ENCODE data around the gene MED15. TPM values are rescaled to one million over a fixed set of nuclear protein-coding genes. Genes with fewer than 3 reads are reported as not detected.

MED15 gene
- polyA plus RNA-seq, 5 donors = 38.1 to 62.5 (median 50.7) TPM

DNA sequence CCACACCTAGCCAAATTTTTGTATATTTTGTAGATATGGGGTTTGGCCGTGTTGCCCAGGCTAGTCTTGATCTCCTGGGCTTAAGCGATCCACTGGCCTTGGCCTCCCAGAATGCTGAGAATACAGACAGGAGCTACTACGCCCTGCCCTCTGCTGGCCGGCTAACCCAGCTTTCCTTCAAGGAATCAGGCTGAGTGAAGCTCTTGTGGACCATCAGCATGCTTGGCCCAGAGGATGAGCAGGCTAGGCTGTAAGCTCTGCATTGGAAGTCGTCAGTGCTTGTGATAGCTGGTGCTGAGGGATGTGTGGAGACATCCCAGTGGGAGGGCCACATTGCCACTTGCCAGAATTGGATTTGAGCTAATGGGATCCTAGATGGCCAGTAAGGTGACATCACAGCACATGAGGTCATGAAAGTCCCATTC is 60.6 kb downstream of the MED15 start:
- DNase-seq = no peak

DNA sequence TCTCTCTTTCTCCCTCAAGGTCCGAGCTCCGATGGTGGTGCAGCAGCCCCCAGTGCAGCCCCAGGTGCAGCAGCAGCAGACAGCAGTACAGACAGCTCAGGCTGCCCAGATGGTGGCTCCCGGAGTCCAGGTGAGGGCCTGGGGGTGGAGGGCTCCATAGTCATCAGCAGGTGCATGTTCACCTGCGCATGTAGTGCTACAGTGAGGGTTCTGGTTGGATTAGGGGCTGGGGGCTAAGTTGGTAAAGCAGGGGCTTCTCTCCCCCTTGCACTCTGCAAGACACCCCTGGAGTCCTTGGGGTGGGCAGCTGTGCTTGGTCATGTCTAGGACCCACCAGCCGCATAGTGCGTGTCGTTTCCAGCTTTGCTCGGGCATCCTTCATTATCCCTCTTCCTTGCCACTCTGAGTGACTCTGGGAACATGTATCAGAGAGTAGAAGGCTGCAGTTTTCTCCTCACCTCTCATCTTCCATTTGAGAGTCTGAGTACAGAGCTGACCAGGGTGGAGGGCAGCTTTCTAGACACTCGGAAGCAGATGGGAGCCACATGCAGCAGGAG is 61.2 kb downstream of the MED15 start:
- no peak for DNase-seq

DNA sequence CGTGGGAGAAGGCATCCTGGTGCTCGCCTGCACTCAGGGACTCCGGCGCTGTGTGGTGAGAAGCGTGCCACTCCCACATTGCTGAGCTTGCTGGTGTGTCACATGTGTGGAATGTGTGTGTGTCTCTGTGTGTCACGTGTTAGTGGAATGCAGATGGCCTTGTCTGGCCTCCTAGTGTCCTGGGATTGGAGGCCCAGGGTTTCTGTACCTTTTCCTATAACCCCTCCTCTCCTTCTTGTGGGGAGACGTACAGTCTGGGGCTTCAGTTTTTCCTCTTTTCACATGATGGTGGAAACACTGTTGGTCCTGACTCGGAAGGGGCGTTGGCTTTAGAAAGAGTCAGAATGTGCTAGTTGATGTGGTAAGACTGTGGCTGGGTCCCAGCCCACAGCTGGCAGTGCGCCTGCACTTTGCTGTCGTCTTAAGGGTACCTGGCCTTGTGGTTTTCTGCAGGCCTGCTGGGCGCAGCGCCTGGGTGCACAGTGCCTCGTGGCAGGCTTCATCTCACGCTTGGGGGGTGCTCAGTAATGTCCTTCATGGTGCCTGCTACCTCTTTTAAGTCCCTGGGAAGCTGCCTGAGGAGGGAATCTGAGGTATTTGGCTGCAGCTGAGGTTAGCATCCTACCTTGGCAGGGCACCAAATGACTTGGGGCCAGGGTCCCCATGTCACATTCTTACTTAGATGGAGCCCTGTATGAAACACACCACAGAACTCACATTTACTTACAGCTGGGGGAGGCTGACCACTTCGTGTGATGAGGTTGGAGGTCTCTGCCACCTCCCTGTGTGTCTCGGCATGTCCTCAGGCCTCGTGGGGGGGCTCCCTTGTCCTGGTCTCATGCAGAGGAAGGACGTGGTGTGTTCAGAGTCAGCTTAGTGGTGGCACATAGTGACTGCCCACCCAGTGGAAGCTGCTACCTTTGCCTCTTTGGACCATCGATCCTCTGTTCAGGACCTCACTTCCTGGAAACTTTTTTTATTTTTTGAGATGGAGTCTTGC is 61.9 kb downstream of the MED15 start:
- no peak for DNase-seq

DNA sequence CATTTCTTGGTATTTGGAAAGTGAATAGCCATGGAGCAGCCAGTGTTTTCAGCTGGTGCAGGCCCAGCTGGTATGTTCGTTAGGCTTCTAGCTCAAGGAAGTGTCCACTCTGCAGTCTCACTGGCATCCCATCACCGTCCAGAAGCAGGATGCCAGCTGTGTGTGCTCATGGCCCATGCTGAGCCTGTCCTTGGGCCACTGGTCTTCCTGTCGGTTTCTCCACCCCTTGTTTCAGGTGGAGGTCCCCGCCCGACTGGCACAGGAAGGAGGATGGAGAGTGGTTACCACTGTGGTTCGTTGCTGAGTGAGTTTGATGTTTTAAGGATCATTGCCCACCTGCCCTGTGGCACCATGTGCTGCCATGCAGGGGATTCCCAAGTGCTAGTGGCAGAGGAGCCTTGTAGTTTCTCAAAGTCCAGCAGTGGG is 63.7 kb downstream of the MED15 start:
- DNase-seq = no peak

DNA sequence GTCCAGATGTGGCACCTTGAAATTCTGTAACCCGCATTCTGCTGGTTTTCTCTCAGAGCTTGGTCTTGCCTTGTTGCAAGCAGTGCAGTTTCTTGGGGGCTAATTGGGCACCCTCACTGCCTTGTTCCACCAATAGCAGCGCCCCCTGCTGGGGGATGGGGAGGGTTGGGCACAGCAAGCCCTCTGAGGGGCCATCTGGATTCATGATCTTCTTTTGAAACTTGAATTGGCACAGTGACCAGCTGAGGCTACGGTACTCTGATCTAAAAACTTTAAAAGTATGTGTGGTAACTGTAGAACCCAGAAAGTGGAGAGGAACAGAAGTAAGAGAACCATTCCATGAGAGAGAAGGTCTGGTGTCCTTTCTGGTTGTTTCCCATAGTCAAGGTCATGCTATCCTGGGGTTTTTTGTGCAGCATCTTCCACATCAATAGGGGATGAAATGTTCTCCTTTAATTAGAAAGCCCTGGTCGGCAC is 64.2 kb downstream of the MED15 start:
- no peak for DNase-seq

DNA sequence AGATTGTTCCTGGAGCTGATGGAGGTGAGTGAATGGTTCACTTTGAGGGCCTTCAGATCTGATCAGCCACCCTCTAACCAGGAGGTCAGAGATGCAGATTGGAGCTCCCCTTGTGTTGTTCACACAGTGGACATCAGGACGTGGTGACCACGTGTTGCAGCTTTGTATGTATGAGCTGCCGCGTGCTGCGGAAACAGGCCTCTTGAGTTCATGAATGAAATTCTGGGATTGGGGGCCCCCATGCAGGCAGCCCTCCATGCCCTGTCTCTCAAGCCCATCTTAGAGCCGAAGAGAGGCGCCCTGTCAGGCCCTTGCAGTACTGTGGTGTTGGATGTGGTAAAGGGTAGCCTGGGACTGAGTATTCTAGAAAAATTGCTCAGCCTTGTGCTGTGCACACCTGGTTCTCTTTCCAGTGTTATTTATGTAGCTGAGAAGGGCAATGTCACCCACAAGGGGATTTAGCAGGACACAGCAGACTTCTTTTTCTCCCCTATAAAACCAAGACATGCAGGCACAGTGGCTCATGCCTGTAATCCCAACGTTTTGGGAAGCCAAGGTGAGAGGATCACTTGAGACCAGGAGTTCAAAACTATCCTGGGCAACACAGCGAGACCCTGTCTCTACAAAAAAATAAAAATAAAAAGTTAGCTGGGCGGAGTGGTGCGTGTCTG is 64.9 kb downstream of the MED15 start:
- no peak for DNase-seq

DNA sequence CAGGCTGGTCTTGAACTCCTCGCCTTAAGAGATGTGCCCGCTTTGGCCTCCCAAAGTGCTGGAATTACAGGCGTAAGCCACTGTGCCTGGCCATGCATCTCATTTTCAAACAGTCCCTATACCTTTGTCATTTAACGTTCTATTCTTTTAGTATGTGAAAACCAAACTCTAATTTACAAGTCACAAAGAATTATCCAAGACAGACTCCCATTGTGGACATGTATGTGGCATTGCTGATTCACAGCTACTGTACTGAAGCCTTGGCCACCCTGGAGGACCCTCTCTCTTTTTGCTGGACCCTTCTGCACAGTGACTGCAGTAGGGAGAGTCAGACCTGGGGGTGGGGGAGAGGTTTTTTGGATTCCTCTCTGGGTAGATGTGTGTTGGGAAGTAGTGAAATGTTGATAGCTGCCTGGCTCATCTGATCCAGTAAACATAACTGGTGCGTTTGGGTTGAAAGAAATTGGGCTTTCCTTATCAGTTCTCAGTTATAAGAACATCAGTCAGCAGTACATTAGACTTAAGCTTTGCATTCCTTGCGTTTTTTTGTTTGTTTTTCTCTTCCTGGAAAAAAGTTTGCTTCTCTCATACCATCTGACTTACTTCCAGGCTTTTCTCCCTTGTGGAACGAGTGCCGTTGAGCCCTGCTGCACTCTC is 65.9 kb downstream of the MED15 start:
- DNase-seq = no peak

DNA sequence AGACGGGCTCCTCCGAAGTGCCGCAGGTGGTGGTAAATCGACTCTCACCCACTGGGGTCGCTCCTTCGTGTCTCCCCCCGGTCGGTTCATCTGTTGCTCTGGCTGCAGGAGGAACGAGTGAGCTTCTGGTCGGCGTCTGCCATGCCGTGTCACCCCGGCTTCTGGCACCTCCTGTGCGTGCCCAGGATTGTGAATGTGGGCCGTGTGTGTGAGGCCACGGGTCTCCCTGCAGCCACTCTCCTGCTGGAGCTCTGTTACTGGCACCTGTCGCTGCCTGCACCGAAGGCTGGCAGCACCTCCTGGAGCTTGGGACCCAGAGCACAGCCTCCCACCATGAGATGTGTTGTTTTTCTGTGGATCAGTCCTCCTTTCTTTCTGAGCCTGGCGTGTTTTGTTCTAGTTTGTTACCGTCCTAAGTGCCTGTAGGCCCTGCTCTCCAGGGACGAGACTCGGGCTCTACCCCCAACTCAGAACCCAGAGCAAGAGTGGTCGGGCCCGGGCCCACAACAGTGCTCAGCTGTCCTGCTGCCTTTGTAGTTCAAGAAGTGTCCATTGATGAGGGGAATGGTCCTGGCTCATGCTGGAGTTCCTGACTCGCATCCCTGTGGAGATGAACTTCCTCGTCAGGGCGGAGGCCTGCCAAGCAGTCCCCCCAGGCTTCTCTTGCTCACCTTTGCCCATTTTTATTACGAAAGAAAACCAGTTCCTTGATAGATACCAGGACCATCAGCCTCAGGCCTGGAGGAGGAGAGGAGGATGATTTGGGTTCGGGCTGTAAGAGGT is 66.6 kb downstream of the MED15 start:
- no peak for DNase-seq

DNA sequence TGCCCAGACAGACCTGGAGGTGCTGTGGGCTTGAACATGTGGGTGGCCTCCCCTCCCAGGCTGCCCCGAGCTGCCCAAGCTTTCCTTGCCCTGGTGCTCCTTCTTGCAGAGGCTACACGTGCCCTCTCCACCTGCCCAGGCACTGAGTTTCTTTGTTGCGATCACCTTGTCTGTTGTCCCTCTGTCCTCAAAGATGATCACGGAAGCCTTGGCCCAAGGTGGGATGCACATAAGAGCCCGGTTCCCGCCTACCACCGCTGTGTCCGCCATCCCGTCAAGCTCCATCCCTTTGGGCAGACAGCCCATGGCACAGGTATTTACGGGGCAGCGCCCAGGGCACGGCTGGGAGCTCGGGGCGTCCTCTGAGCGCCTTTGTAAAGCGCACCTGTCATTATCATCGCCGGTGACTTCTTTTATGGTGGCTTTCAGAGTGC is 67.5 kb downstream of the MED15 start:
- DNase-seq = no peak

DNA sequence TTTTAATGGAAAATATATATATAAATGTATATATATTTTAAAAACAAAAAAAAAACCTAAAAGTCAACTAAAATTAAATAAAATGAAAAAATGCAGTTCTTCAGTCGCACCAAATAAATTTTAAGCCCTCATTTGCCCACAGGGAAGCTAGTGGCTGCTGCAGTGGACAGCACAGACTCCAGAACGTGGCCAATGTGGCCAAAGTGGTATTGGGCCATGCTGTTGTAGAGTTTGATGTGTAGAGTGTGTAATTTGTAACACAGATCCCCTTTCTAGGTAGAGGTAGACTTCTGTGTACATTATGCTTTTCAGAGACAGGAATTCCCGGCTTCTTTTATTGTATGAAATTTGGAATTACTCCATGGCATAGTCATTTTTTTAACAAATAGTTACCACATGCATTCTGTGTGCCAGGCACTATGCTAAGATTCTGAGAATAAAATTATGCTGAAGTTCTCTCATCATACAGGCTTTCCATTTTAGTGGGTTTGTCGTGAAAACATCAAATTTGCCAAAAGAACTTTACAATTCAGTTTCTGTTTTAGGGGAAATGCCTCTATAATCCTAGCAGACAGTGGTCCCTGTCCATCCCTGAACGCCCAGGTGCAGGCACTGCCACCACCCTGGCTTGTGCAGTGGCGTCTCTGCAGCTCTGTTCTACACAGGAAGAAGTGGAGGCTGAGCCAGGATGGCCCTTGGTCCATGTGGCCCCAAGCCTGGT is 68.5 kb downstream of the MED15 start:
- DNase-seq = no peak

DNA sequence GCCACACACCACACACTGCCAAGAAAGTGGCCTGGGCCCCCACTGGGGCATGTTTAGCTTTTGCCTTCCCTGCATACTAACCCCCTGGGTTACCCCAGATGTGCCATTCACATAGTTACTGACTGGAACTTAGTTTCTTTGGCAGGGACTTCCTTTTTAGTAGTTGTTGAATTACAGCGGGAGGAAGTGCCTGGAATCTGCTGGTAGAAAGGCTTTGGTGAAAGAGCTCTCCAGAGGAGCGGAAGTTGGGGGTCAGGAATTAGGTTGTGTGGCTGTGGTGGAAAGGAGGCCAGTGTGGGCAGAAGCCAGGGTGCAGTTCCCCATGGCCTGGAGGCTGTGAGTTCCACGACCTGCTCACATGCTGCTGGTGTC is 69.0 kb downstream of the MED15 start:
- DNase-seq = no peak

DNA sequence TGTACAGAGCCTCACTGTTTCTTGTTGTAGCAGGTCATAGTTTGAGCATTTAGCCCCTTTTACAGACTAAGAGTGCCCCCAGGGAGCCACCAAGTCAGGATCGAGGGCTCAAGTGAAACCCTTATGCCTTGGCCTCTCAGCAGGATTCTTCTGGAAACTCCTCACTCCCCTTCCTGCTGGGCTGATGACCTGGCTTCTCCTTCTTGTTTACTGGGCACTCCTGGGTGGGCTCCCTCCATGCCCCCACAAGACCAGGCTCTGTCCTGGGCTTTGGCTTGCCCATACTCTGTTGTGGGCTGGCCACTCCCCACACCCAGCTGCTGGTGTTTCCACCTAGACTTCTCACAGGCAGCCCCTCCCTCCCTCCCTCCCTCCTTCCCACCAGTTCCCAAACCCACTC is 69.6 kb downstream of the MED15 start:
- no peak for DNase-seq

DNA sequence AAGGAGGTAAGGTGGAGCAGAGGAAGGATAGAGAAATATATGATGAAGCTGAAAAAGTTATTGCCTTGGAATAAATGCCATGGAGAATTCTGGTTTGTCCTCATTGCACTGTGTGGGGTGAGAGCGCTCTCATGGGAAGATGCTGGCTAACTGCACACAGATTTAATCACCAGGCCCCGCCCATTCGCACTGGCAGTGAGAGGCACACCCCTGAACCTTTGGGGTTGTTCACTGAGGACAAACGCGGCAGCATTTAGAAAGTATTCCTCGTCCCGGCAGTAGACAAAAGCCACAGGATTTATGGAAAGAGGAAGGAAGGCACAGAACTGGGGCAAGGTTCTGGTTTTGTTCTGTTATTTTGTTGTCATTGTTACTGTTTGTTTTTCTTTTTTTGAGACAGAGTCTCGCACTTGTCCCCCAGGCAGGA is 70.2 kb downstream of the MED15 start:
- DNase-seq = no peak

DNA sequence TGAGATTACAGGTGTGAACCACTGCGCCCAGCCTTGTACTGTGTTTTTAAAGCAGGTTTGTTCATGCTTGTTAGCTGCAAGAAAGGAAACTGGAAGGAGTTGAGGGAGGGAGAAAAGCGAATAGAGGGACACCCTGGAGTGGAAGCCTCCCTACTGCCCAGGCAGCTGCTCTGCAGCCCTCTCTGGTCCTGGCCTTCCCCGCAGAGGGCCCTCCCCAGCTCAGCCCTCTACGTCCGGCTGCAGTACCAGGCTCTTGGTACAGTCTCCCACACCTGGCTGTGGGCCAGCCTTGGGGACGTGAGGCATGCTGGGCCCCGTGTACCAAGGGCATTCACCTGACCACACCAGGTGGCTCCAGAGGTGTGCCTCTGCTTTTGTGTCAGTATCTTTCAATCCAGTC is 70.8 kb downstream of the MED15 start:
- DNase-seq = no peak

DNA sequence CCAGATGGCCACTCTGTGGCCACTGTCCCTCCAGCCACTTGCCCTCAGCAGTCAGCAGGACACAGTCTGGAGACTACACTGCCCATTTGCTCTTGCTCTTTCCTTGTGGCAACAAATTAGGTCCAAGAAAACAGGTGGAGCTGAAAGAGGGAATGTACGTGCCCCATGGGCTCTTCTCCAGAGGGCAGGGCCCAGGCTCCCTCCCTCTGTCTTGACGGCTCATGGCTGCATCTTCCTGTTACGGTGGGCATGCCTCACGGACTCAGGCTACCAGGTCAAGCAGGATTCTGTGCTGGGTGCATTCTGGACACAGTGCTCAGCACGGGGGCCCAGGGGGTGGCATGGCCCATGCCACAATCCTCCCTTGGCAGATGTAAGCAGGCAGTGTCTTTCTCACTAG is 71.3 kb downstream of the MED15 start:
- DNase-seq = no peak

DNA sequence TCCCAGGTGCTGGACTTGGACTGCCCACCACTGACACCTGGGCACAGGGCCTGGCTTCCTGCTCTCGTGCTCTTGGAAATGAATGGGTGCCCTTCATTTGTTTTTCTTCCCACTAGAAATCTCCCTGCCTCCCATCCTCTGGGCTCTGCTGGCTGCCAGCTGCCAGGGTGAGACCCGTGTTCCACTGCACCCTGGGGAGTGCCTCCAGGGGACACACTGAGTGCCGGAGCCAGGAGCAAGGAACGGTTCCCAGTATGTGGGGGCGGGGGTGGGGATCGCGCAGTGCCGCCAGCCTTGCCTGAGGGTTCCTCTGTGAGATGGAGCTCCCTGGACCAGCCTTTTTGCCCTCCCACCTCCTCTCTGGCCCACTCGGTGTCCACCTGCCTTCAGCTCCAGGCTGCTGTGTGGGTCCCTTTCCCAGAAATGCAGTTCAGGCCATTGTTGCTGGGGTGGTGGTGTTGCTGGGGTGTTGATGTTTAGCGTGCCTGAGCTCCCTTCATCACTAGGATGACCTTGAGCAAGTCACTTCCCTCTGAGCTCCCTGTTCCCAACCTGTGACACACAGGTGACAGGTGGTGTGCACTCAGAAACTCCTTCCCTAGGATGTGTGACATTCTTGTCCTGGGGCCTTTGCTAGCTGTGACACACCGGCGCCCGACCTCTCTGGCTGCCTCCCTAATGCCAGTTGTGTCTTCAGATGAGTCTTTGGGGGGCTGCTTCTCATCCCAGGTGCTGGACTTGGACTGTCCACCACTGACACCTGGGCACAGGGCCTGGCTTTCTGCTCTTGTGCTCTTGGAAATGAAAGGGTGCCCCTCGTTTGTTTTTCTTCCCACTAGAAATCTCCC is 72.1 kb downstream of the MED15 start:
- DNase-seq = no peak

DNA sequence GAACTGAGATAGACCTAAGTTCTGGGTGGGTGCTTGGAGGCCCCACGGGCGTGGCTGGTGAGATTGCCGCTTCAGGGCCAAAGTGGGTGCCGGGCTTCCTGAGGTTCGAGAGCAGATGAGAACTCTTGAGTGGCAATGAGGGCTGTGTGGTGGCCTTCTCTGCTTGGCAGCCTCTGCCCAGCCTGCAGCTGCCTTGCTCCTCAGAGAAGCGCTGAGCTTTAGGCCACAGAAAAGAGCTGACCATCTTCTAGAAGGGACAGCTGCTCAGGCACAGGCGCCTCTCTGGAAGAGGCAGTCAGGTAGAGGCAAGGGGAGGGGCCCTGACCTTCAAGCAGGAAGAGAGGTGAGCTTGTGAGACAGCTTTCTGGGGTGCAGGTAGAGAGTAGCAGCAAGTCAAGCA is 72.8 kb downstream of the MED15 start:
- no peak for DNase-seq

DNA sequence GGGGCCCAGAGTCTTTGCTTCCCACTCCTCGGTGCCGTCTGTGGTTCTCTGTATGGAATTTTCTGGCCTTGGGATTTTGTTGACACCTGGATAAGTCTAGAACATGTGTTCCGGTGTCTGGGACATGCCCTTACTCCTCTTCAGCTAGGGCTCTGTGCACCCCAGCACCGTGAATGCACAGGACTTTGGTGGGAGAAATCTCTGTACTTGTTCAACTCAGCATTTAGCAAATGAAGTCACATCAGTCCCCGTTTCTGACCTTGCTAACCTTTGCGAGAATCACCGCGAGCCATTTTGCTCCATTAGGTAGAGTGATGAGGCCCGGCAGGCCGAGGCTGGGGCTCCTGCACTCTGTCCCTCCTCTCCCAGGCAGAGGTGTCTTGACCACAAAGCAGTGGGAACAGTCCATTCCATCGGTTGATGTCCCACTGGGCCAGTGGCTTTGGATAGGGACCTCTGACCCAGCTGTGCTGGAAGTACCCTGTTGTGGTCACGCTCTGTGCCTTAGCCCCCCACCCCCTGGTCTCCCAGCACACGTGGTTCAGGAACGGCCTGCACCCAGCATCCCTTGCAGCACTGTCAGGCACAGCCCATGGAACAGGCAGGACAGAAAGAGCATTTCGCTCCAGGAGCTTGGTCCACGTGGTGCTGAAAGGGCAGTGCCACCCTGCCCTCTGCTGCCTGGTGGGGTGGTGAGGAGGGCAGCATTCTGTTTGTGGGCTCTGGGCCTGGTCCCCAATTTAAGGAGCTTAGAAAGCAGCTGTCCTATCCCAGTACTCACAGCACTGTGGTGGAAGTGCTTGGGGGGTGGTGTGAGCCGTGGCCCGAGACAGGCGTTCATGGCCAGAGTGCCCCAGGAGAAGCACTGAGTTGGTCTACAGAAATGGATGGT is 73.4 kb downstream of the MED15 start:
- DNase-seq = no peak
